ENCODE measurements around the gene NPR3. TPM values are rescaled to one million over a fixed set of nuclear protein-coding genes. Genes with fewer than 3 reads are reported as not detected.

The NPR3 gene
- total and polyA plus RNA-seq, 2 of the 8 experiments (the other 6 are each of a cell fraction or from before 2014, with no cell fraction given) = not detected

GRCh38 chr5:32773944-32774343, 62.8 kb downstream of the NPR3 start:
- no peak overlapping the region for H4K5ac ChIP-seq (ENCODE audit: insufficient read length, low read depth, low read length)
- no peak overlapping the region for H2AFZ ChIP-seq (ENCODE audit: low read length)
- POLR2A ChIA-PET (ENCODE audit: partially characterized antibody) = no interaction called here
- no peaks in the 10 kb centered on the region for H3K79me1 ChIP-seq (ENCODE audit: low read depth, low read length)
- H2BK12ac ChIP-seq (ENCODE audit: low read depth, low read length) = no peak overlapping the region
- H3K27me3 ChIP-seq (replicated peaks in 1 of 4; ENCODE audit: control insufficient read depth in 3 of 4, extremely low read depth in 1 of 4, insufficient read depth in 3 of 4, low read length in 3 of 4) = peaks cover 0 to 1% (median 0%) of the 10 kb centered on the region in 4 experiments; a peak in 3 of 7 replicates
- no peak for DNase-seq (ENCODE audit: low read depth in 1 of 2, low spot score in 2 of 2)
- no peak overlapping the region for H3K27ac ChIP-seq (ENCODE audit: low read depth, low read length)
- 93% methylated on average over 1 of the region's 1 CpG; no CpG with 5 or more reads in 1 of the 2 experiments for WGBS, 2 experiments (ENCODE audit: extremely low coverage in 1 of 2, insufficient coverage in 1 of 2, insufficient read length in 1 of 2, insufficient replicate concordance in 2 of 2, low coverage in 1 of 2, low lambda C conversion rate in 2 of 2, missing lambda C conversion rate in 1 of 2)
- H2BK5ac ChIP-seq (ENCODE audit: low read depth, low read length) = no peak overlapping the region
- H3K14ac ChIP-seq (ENCODE audit: insufficient read length) = no peak overlapping the region
- no peak overlapping the region for H3K18ac ChIP-seq (ENCODE audit: extremely low read depth, low read length)
- H3K36me3 ChIP-seq (ENCODE audit: control insufficient read depth in 2 of 4, insufficient read depth in 4 of 4, low read length in 3 of 4) = no peaks in the 10 kb centered on the region
- H3K9me3 ChIP-seq (ENCODE audit: insufficient read depth in 2 of 2, low read depth in 1 of 2, low read length in 1 of 2) = no peaks in the 10 kb centered on the region
- H3K23me2 ChIP-seq (ENCODE audit: low read depth, low read length) = no peaks in the 10 kb centered on the region
- H3K4me2 ChIP-seq (ENCODE audit: insufficient read depth in 1 of 2, low read depth in 2 of 2, low read length in 2 of 2) = no peak overlapping the region
- H2BK20ac ChIP-seq (ENCODE audit: low read length) = no peak overlapping the region
- no peak overlapping the region for H2BK15ac ChIP-seq (ENCODE audit: low read length)
- H3K4ac ChIP-seq (replicated peaks; ENCODE audit: insufficient read length, low read depth, low read length) = no peak overlapping the region
- H3K9ac ChIP-seq (replicated peaks in 1 of 4; ENCODE audit: extremely low read depth in 1 of 4, low read depth in 3 of 4, low read length in 3 of 4) = no peak overlapping the region
- H3K56ac ChIP-seq (replicated peaks; ENCODE audit: insufficient read length, low read depth, low read length) = no peak overlapping the region
- H3K4me1 ChIP-seq (replicated peaks in 1 of 4; ENCODE audit: control insufficient read depth in 3 of 4, insufficient read depth in 4 of 4, low read length in 3 of 4) = no peaks in the 10 kb centered on the region
- H4K20me1 ChIP-seq (replicated peaks in 1 of 2; ENCODE audit: control insufficient read depth in 1 of 2, insufficient read depth in 2 of 2, low read length in 2 of 2) = no peaks in the 10 kb centered on the region
- H3K79me2 ChIP-seq (ENCODE audit: control insufficient read depth in 1 of 2, insufficient read depth in 2 of 2, low read length in 2 of 2) = no peaks in the 10 kb centered on the region
- FAIRE-seq = no peak
- no peak overlapping the region for H4K91ac ChIP-seq (replicated peaks; ENCODE audit: insufficient read length, low read length)
- no peak overlapping the region for H2BK120ac ChIP-seq (replicated peaks; ENCODE audit: low read depth, low read length)
- no peak overlapping the region for H4K8ac ChIP-seq (ENCODE audit: extremely low read depth, insufficient read depth, low read length)
- CTCF ChIA-PET (ENCODE audit: partially characterized antibody) = interaction anchor here (1.0 kb wide), 1 partner anchor 58 kb away, joined by 3 read pairs; no protein-coding TSS in a partner anchor
- H3K4me3 ChIP-seq (ENCODE audit: extremely low read depth in 1 of 4, insufficient read depth in 2 of 4, low read depth in 3 of 4, low read length in 4 of 4) = no peak overlapping the region
- H2AK5ac ChIP-seq (ENCODE audit: low read depth, low read length) = no peak overlapping the region
- H3K23ac ChIP-seq (ENCODE audit: insufficient read length) = no peak overlapping the region
- TF ChIP-seq EZH2 (IDR thresholded peaks at IDR 0.05; ENCODE audit: low read depth, low read length, severe bottlenecking) (no peak), JUN (IDR thresholded peaks at IDR 0.05; ENCODE audit: low read depth, low read length) (no peak), SIN3A (conservative IDR thresholded peaks at IDR 0.05 in 1 of 2, IDR thresholded peaks at IDR 0.05 in 1 of 2; ENCODE audit: low read depth in 1 of 2, low read length in 2 of 2) (no peak), FOSL1 (IDR thresholded peaks at IDR 0.05; ENCODE audit: insufficient read depth, low read depth, low read length) (no peak), KDM1A (IDR thresholded peaks at IDR 0.05; ENCODE audit: borderline replicate concordance, low read length) (no peak), YY1 (IDR thresholded peaks at IDR 0.05; ENCODE audit: low read depth, low read length) (no peak), SP2 (IDR thresholded peaks at IDR 0.05; ENCODE audit: low read length) (no peak), TCF12 (IDR thresholded peaks at IDR 0.05; ENCODE audit: low read depth, low read length) (no peak), ASH2L (IDR thresholded peaks at IDR 0.05; ENCODE audit: low read length) (no peak), SIRT6 (IDR thresholded peaks at IDR 0.05; ENCODE audit: low read length) (no peak), TAF1 (IDR thresholded peaks at IDR 0.05; ENCODE audit: low read depth, low read length) (no peak), CBX8 (IDR thresholded peaks at IDR 0.05; ENCODE audit: borderline replicate concordance, low read depth, low read length) (no peak), BCL11A (IDR thresholded peaks at IDR 0.05; ENCODE audit: low read depth in 2 of 2, low read length in 2 of 2) (no peak), ATF2 (IDR thresholded peaks at IDR 0.05; ENCODE audit: low read length) (no peak)

Measured in H1 (cell line).